GM19043 (cell line): ENCODE measurements around the gene OLFM4.
"Not testable (repeated sequence)": the region's sequence is repeated elsewhere in the genome, so short reads cannot be mapped to it uniquely, and the experiment has no call there.

Experiments used
- ATAC-seq: cut with Tn5 transposase; IDR thresholded peaks from one replicate; pipeline ENCODE4 v1.9.1; 2021; ENCODE audit warnings: low read depth; ENCODE audit not compliant: unreplicated experiment

The OLFM4 gene

GRCh38 chr13:53014018-53014417 is 14.6 kb upstream of the OLFM4 start:
- ATAC-seq = not testable (repeated sequence)

GRCh38 chr13:53014495-53015443 is 13.8 kb upstream of the OLFM4 start:
- ATAC-seq = no peak

- no peak for ATAC-seq
Measured at GRCh38 chr13:53015971-53016370, 12.6 kb upstream of the OLFM4 start.

- ATAC-seq = no peak
Measured at GRCh38 chr13:53017433-53017970, 11.1 kb upstream of the OLFM4 start.

- no peak for ATAC-seq
Measured at GRCh38 chr13:53018690-53019647, 9.6 kb upstream of the OLFM4 start.

- ATAC-seq = no peak
Measured at GRCh38 chr13:53020764-53021335, 7.8 kb upstream of the OLFM4 start.

GRCh38 chr13:53023246-53023645 is 5.4 kb upstream of the OLFM4 start:
- ATAC-seq = no peak

GRCh38 chr13:53028063-53028462 is 550 bp upstream of the OLFM4 start:
- no peak for ATAC-seq

- no peak for ATAC-seq
Measured at GRCh38 chr13:53032849-53033248, 4.2 kb downstream of the OLFM4 start.

- ATAC-seq = no peak
Measured at GRCh38 chr13:53038993-53039392, 10.4 kb downstream of the OLFM4 start.

GRCh38 chr13:53041968-53042516 is 13.4 kb downstream of the OLFM4 start:
- no peak for ATAC-seq

GRCh38 chr13:53042877-53043276 is 14.3 kb downstream of the OLFM4 start:
- ATAC-seq = no peak

- ATAC-seq = no peak
Measured at GRCh38 chr13:53043398-53043797, 14.8 kb downstream of the OLFM4 start.

GRCh38 chr13:53045189-53045588 is 16.6 kb downstream of the OLFM4 start:
- no peak for ATAC-seq

GRCh38 chr13:53048880-53049279 is 20.3 kb downstream of the OLFM4 start:
- ATAC-seq = no peak

GRCh38 chr13:53050151-53050550 is 21.5 kb downstream of the OLFM4 start:
- no peak for ATAC-seq

- no peak for ATAC-seq
Measured at GRCh38 chr13:53052675-53053074, 24.1 kb downstream of the OLFM4 start.

GRCh38 chr13:53054569-53054968 is 26.0 kb downstream of the OLFM4 start:
- no peak for ATAC-seq

GRCh38 chr13:53058065-53058679 is 29.6 kb downstream of the OLFM4 start:
- ATAC-seq = no peak
